Upper lobe of right lung (tissue), 1 donor: ENCODE measurements around the gene TGM5. TPM values are rescaled to one million over a fixed set of nuclear protein-coding genes. Genes with fewer than 3 reads are reported as not detected.
A peak's percentile ranks its signal among the peaks of the same experiment; 100 is the strongest.
"Not testable (repeated sequence)": the region's sequence is repeated elsewhere in the genome, so short reads cannot be mapped to it uniquely, and the experiment has no call there.

Experiments
- ATAC-seq: fragments of 200-7000 bp; cut with Tn5 transposase; one replicate; pipeline ENCODE4 v1.9.1; 2020; ENCODE audit warnings: mild to moderate bottlenecking, moderate library complexity
- DNase-seq: peaks from one replicate; pipeline ENCODE4 v3.0.0-alpha.2; 2020
- H3K27ac ChIP-seq: fragments of 200-600 bp; one replicate; pipeline ENCODE4 v1.8.0; 2022
- H3K27me3 ChIP-seq: fragments of 200-600 bp; one replicate; pipeline ENCODE4 v1.8.0; 2022; ENCODE audit warnings: mild to moderate bottlenecking
- H3K36me3 ChIP-seq: fragments of 200-600 bp; one replicate; pipeline ENCODE4 v1.8.0; 2022
- H3K4me1 ChIP-seq: fragments of 200-600 bp; one replicate; pipeline ENCODE4 v1.8.0; 2022
- H3K4me3 ChIP-seq: fragments of 200-600 bp; one replicate; pipeline ENCODE4 v1.8.0; 2022; ENCODE audit warnings: mild to moderate bottlenecking
- H3K9me3 ChIP-seq: fragments of 200-600 bp; one replicate; pipeline ENCODE4 v1.8.0; 2022
- CTCF ChIP-seq: fragments of 200-600 bp; IDR thresholded peaks from one replicate; pipeline ENCODE4 v1.8.0; 2022; ENCODE audit warnings: antibody characterized with exemption
- intact Hi-C: fragments of 100-400 bp; cut with DNase I; formaldehyde crosslinking; loops from one replicate; pipeline ENCODE4 v1.11.0; 2022
- total RNA-seq: library from RNA; stranded (reverse); fragmentation: NEBNext Ultra II Directional; extraction: Animal tissue kit (Norgen Biotek cat#: 25700); gene quantifications from one replicate; pipeline ENCODE4 v1.2.1, GENCODE V29; 2021
- donor health status: DM: no; HTN: yes; CAD: no; lungs with severe emphysema.

The TGM5 gene
- total RNA-seq, 1 donor from 2014 or later, result not detected

DNA sequence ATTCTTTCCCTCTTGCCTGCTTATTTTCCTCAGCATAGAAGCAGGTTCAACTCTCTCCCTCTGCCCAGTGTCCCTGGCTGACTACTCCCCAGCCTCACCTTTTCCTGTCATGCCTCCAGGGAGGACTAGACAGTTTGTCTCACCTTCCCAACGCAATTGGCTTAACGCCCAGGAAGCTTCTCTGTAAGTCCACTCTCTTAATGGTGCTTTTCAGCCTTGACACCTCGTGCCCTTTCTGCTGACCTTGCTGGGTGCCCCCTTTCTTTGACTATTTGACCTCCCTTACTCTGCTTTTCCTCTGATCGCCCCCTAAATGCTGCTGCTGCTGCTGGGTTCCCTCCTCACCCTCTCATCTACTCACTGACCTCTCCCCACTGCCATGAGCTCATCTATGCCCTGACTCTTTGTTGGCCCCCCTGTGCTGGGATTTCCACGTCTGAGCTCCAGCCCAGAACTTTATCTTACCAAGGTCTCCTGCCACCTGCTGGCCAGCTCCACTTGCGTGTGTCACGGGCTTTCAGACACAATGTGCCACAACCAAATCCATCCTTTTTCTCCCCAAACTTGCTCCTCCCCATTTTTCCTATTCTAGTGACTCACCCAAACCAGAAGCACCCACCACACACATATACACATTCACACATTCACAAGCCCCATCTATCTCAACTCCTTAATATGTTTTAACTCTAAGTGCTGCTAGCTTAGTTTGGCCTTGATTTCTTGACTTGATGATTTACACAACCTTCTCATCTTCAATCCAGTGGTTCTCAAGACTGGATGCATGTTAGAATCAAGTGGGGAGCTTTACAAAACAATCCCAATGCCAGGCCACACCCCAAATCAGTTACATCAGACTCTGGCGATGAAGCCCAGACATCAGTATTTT lies 62.5 kb downstream of the TGM5 start:
- peaks cover 4% of the 10 kb centered on the region for H3K27me3 ChIP-seq
- no peaks in the 10 kb centered on the region for H3K4me1 ChIP-seq
- ATAC-seq, result peak; percentile 48
- H3K4me3 ChIP-seq, result no peak overlapping the region
- no peak overlapping the region for H3K27ac ChIP-seq
- peak; percentile 54 for TF ChIP-seq CTCF
- DNase-seq, result no peak
- intact Hi-C loops, result no loop called here
- H3K9me3 ChIP-seq, result no peaks in the 10 kb centered on the region
- H3K36me3 ChIP-seq, result no peaks in the 10 kb centered on the region

DNA sequence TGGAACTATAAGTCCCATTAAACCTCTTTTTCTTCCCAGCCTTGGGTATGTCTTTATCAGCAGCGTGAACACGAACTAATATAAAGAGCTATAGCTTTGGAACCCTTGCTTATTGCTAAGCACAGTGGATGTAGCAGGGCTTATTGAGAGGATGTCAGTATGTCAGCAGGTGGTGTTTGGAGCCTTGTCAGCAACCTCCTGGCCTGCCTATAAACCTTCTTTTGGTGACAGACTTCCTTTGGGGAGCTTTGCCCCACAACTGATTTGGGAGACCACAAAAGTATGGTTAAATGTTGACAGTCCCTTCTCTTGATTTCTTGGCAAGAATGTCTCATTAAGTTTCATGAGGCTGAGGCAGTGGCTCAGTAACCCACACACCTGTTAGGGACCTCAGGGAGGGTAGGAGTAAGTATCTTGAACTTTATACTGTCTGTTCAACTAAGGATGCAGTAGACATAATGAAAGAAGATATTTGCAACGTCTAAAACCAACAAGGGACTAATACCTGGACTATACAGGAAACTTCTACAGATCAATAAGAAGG lies 66.7 kb downstream of the TGM5 start:
- intact Hi-C loops, result no loop called here
- no peaks in the 10 kb centered on the region for H3K9me3 ChIP-seq
- no peaks in the 10 kb centered on the region for H3K4me1 ChIP-seq
- no peak for DNase-seq
- H3K27me3 ChIP-seq, result no peaks in the 10 kb centered on the region
- no peak for TF ChIP-seq CTCF
- H3K36me3 ChIP-seq, result peaks cover 25% of the 10 kb centered on the region
- H3K4me3 ChIP-seq, result no peak overlapping the region
- H3K27ac ChIP-seq, result no peak overlapping the region
- no peak for ATAC-seq

- no peak for DNase-seq
- Histone ChIP-seq H3K27ac (no peak overlapping the region), H3K36me3 (peaks cover 34% of the 10 kb centered on the region), H3K4me1 (no peaks in the 10 kb centered on the region), H3K4me3 (no peak overlapping the region), H3K27me3 (no peaks in the 10 kb centered on the region), H3K9me3 (no peaks in the 10 kb centered on the region)
- no peak for TF ChIP-seq CTCF
- no peak for ATAC-seq
- intact Hi-C loops, result no loop called here
Observed at GRCh38 chr15:43198992-43199391, 67.7 kb downstream of the TGM5 start.

GRCh38 chr15:43198556-43198955 lies 68.2 kb downstream of the TGM5 start:
- DNase-seq, intact Hi-C loops, H3K27ac ChIP-seq, H3K9me3 ChIP-seq, ATAC-seq, H3K4me1 ChIP-seq, H3K27me3 ChIP-seq, H3K4me3 ChIP-seq: not testable (repeated sequence)
- H3K36me3 ChIP-seq, result peaks cover 39% of the 10 kb centered on the region

GRCh38 chr15:43197773-43198172 lies 69.0 kb downstream of the TGM5 start:
- DNase-seq, H3K27ac ChIP-seq, H3K9me3 ChIP-seq, H3K4me1 ChIP-seq, intact Hi-C loops, H3K4me3 ChIP-seq, ATAC-seq, H3K27me3 ChIP-seq: not testable (repeated sequence)
- H3K36me3 ChIP-seq, result peaks cover 47% of the 10 kb centered on the region

DNA sequence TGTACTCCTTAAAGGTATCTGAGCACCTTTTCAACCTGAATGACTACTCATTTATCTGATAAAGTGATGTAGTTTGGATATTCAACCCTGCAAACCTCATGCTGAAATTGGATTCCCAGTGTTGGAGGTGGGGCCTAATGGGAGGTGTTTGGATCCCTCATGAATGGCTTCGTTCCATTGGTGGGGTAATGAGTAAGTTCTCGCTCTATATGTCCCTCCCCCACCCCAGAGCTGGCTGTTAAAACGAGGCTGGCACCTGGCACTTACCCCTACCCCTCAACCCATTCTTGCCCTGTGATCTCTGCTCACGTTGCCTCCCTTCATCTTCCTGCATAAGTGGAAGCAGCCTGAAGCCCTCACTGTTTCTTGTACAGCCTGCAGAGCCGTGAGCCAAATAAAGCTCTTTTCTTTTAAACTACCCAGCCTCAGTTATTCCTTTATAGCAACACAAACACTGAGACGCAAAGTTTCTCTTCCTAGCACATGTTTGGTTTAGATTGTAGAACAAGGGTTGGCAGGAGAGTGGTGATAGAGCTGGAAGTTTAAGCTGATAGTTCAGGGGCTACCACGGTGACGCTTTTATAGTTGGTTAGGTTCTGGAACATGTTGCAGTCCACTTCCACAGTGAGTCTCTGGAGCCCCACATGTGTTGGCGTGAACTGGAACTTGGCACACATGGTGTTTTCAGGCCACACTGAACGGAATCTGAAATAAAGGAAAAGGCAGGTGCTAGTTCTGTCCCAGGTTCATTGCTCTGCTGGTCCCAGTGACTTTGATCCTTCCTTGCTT lies 69.8 kb downstream of the TGM5 start:
- DNase-seq (no peak), ATAC-seq (no peak)
- Histone ChIP-seq H3K4me1 (no peaks in the 10 kb centered on the region), H3K36me3 (peaks cover 55% of the 10 kb centered on the region), H3K27ac (no peak overlapping the region), H3K4me3 (no peak overlapping the region), H3K27me3 (no peaks in the 10 kb centered on the region), H3K9me3 (no peaks in the 10 kb centered on the region)
- no peak for TF ChIP-seq CTCF
- intact Hi-C loops, result no loop called here
